Fibroblast of skin of right quadriceps (primary cell): Measurements from ENCODE around the gene KCND3.

Experiments
- DNase-seq: peaks from one replicate; pipeline ENCODE4 v3.0.0-alpha.2; 2013

Gene KCND3

DNA sequence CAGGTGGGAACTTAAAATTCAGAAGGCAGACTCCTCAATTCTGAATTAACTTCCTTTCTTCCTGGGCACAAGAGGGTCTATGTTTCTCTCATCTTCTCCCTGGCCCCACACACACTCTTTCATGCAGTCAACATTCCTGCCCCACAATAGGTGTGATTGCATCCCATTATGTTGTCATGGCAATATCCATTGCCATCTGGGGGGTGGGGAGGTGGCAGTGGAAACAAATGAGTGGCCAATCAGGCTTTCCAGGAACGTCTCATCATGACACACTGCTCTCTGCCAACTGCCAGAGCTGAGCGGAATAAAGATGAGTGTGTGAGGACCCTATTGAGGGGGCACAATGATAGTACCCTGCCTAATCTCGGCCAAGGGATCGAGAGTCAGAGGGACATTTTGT, 80.4 kb downstream of the KCND3 start:
- DNase-seq, result no peak

DNA sequence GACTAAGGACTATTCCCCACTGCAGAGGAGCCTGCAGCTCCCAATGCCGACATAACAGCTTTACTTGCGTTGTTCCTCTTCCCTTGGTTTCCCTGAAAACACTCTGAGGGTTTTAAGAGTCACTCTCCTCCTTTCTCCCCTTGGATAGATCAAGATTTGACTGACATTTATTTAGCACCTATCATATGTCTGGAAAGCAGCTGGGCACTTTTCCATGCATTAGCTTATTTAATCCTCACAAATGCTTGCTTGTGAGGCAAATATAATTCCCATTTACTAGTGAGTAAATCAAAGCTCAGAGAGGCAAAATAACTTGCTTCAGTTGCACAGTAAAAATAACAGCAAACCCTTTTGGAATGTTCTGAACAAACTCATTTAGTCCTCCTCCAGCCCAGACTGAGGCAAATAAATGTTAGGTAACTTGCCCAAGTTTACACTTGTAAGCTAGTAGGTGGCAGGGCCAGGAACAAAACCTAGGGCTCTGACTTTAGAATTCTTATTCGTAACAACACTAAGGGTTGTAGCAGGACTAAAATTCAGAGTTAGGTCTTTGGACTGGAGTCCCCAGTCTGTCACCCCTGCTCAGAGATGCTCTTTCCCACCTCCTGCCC, 81.4 kb downstream of the KCND3 start:
- DNase-seq, result no peak

DNA sequence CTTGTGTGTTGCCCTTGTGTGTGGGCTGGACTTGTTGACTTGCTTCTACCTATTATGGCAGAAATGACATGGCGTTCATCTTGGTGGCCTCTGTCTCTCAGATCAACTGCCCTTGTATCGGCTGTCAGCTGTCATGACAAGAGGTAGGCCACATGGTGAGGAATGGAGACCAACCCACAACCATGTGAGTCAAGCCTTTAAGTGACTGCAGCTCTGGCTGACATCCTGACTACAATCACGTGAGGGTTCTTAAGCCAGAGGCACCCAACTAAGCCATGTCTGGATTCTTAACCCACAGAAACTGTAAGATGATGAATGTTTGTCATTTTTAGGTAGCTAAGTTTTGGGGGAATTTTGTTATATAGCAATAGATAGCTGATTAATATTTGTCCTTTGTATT, 82.1 kb downstream of the KCND3 start:
- no peak for DNase-seq

DNA sequence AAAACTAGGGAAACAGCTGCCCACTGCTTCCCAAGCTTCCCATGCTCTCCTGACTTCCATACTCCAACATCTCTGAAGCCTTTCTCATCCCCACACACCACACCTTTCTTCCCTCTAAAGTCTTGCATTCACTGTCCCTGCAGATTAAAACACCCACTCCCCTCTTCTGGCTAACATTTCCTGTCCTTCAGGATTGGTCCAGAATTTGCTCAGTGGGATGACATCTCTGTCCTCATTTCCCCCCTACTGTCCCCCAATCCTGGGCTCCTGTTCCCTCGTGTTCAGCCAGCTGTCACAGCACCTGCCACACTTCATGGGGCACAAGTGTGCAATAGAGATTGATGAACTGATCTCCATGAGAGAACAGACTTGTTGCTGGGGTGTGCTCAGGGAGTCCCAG, 82.7 kb downstream of the KCND3 start:
- DNase-seq, result no peak

GRCh38 chr1:111906111-111906510, 83.4 kb downstream of the KCND3 start:
- DNase-seq, result no peak

GRCh38 chr1:111904478-111905218, 84.8 kb downstream of the KCND3 start:
- peak; percentile 6 for DNase-seq

DNA sequence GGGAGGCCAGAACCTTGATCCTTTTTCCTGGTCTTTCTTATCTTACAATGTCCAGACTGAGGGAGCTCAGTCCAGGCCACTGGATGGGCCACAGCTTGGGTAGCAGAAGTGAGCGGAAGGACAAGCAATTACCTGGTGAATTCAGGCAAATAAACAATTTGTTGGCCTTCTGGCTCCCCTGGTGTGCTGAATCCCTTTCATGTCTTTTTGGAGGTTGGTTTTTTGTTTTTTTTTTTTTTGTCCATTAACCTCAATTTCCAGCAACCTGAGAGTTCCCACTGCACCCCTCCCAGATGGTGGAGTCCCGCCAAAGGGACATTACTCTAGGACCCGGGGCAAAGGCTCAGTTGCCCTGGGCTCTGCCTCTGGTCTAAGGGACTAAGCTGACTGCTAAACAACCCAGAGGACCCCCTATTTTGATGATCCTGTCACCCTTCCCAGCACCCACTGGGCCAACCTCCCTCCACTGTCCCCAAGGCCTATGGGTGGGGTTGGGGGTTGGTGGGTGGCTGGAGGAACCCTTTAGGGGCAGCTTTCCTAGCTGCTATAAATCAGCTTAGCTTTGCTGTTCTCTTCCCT, 85.5 kb downstream of the KCND3 start:
- DNase-seq, result no peak

GRCh38 chr1:111903148-111903870, 86.2 kb downstream of the KCND3 start:
- DNase-seq, result no peak

DNA sequence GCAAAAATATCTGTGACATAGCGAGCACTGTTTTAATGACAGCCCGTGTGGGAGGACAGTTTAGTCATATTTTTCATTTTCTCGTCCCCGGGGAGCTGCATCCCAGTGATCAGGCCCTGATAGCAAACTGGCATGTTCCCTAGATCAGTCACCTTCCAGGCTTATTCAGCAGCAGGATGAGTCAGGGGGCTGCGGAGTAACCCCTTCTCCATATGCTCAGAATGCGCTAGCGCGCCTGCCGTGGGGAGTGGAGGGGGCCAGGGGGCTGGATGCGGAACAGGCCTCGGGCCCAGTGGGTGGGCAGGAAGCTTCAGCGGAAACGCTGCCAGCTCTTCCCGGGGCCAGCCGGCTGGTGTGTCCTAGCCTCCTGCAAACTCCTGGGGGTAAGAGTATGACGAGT, 94.0 kb downstream of the KCND3 start:
- DNase-seq, result peak; percentile 28

DNA sequence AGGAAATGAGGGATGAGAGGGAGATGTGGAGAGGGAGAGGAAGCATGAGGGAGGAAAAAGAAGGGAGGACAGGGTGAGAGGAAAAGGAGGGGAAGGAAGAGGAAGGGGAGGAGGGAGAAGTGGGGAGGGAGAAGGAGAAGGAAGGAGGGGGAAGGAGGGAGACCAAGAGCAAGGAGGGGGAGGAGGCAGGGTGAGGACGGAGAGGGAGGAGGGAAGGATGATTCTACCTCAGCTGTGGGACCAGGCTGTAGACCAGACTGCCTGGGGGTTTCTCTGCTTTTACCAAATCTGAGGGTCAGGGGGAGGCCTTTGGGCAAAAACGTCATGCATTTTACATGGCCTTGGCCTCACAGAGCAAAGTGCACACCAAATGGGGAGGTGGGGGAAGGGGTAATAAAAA, 94.5 kb downstream of the KCND3 start:
- no peak for DNase-seq

GRCh38 chr1:111894497-111894896, 95.0 kb downstream of the KCND3 start:
- DNase-seq, result no peak

GRCh38 chr1:111891566-111891965, 97.9 kb downstream of the KCND3 start:
- no peak for DNase-seq

- no peak for DNase-seq
Measured at GRCh38 chr1:111888740-111889376, 100.6 kb downstream of the KCND3 start.

DNA sequence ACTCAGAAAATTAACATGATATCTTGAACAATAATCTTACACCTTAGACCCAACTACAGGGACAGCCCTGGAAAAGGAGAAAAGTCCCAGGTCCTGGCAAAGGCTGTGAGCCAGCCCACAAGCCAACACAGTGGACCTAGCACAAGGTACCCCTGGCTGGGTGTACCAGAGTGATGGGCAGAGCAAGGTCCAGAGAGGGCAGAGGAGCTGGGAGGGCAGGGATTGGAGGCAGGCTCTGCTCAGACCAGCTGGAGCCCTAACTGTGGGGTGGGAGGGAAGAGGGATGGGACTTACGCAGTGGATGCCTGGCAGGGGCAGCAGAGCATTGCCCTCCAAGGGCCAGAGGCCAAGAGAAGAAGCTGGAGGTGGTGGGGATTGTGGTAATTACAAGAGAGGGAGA, 101.6 kb downstream of the KCND3 start:
- DNase-seq, result no peak

GRCh38 chr1:111887385-111887784, 102.1 kb downstream of the KCND3 start:
- no peak for DNase-seq

DNA sequence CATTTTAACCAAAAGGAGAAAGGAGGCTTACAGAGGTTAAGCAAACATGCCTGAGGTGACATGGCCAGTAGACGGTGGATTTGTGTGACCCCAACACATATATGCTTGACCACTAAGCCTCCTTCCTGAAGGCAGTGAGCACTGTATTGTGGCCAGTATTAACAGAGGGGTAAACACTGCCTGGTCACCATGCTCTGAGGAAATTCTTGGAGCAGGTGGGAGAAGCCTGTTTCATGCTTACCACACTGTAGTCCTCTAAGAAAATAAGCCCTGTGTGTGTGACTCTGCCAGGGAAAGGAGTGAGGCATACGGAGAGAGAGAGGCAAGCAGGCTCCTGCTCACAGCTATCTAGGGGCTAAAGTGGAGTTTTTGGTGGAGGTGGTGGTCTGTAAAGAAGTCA, 102.7 kb downstream of the KCND3 start:
- DNase-seq, result no peak

DNA sequence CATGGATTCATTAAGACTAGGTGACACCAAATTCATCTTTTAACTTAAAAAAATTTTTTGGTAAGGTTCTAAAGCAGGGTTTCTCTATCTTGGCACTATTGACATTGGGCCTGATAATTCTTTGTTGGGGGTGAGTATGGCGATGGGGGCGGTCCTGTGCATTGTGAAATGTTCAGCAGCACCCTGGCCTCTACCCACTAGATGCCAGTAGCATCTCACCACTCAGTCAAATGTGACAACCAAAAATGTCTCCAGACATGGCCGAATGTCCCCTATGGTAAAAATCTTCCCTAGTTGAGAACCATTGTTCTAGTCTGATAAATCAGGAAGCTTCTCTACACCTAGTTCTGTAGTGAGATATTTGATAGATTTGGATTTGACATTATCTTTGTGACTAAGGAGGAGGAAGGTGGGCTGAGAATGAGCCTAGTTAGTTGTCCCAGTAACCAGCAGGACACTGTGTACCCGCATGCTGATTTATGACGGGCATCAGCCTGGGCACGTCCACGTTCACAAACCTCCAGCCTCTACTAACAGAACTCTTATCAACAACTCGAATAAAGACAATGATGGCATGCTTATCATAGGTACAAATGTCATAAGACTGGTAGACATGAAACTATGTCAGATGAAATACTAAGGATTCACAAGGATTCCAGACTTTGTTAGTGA, 104.6 kb downstream of the KCND3 start:
- DNase-seq, result no peak

DNA sequence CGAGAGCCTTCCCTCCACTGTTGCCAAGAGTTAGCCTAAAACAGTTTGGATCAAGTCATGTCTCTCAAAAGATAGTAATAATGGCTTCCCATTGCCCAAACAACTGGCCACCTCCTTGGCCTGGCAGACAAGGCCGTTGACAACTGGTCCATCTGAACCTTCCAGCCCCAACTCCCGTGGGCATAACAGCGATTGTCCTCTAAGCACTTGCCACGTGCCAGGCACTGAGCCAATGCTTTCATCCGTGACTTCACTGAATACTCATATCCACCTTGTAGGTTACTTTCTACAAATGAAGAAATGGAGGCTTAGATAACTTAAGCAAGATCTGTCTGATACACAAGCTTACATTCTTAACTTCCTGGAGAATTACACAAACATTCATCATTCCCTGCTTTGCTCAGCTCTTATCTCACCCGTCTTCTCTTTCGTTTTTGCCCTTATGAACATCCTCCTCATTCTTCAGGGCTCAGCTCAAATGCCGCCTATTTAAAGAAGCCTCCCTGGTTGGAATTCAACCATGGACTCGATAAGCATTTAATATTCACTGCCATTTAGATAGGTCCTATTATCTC, 106.4 kb downstream of the KCND3 start:
- no peak for DNase-seq

GRCh38 chr1:111882559-111882958, 106.9 kb downstream of the KCND3 start:
- DNase-seq, result no peak

GRCh38 chr1:111880881-111881837, 108.3 kb downstream of the KCND3 start:
- DNase-seq, result no peak

- DNase-seq, result no peak
Measured at GRCh38 chr1:111879081-111879480, 110.4 kb downstream of the KCND3 start.
